NCI-H128 (cell line): ENCODE data around the gene RGS12.

Source experiments
- DNase-seq: peaks from one replicate; lab custom pipeline; 2025; ENCODE audit not compliant: unreplicated experiment; lab: John Stamatoyannopoulos, UW

The RGS12 gene, protein sequence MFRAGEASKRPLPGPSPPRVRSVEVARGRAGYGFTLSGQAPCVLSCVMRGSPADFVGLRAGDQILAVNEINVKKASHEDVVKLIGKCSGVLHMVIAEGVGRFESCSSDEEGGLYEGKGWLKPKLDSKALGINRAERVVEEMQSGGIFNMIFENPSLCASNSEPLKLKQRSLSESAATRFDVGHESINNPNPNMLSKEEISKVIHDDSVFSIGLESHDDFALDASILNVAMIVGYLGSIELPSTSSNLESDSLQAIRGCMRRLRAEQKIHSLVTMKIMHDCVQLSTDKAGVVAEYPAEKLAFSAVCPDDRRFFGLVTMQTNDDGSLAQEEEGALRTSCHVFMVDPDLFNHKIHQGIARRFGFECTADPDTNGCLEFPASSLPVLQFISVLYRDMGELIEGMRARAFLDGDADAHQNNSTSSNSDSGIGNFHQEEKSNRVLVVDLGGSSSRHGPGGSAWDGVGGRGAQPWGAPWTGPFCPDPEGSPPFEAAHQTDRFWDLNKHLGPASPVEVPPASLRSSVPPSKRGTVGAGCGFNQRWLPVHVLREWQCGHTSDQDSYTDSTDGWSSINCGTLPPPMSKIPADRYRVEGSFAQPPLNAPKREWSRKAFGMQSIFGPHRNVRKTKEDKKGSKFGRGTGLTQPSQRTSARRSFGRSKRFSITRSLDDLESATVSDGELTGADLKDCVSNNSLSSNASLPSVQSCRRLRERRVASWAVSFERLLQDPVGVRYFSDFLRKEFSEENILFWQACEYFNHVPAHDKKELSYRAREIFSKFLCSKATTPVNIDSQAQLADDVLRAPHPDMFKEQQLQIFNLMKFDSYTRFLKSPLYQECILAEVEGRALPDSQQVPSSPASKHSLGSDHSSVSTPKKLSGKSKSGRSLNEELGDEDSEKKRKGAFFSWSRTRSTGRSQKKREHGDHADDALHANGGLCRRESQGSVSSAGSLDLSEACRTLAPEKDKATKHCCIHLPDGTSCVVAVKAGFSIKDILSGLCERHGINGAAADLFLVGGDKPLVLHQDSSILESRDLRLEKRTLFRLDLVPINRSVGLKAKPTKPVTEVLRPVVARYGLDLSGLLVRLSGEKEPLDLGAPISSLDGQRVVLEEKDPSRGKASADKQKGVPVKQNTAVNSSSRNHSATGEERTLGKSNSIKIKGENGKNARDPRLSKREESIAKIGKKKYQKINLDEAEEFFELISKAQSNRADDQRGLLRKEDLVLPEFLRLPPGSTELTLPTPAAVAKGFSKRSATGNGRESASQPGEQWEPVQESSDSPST (N-terminal part only)

DNA sequence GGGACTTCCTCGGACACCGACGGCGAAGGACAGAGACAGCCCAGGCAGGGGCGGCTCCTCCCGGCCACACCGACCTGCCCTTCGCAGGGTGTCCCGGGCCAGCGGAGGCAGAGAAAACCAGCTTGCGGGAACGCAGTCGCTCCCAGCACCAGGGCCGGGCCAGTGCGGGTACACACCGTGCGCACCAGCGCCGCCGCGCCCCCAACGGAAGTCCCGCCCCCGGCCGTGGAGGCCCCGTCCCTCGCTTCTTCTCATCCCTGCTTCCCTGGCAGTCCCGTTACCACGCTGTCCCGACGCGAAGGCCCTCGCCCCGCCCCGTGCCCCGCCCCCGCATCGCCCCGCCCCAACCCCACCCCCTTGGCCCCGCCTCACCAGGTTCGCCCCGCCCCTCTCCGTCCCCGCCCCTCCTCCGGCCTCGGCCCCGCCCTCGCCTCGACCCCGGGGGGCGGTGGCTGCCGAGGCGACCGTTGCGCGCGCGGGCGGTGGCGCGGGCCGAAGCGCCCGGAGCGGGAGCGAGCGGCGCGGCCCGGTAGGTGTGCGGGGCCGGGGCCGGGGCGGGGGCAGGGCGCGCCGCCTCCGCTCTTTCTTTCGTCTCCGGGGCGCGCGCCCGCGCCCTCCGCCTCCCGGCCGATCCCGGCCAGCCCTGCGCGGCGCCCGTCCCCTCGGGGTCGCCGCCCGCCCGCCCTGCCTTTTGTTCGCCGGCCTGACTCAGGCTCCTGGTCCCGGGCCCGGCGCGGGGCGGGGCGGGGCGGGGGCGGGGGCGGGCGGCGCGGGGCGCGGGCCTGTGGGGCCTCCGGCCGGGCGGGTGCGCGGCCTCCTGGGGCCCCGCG lies at the start of gene RGS12:
Gene RGS12 (plus strand): TSS at position 451 of the 830 bp plus-strand sequence. CDS start 23,150 bp downstream, outside the sequence.
- peak; percentile 64 for DNase-seq

DNA sequence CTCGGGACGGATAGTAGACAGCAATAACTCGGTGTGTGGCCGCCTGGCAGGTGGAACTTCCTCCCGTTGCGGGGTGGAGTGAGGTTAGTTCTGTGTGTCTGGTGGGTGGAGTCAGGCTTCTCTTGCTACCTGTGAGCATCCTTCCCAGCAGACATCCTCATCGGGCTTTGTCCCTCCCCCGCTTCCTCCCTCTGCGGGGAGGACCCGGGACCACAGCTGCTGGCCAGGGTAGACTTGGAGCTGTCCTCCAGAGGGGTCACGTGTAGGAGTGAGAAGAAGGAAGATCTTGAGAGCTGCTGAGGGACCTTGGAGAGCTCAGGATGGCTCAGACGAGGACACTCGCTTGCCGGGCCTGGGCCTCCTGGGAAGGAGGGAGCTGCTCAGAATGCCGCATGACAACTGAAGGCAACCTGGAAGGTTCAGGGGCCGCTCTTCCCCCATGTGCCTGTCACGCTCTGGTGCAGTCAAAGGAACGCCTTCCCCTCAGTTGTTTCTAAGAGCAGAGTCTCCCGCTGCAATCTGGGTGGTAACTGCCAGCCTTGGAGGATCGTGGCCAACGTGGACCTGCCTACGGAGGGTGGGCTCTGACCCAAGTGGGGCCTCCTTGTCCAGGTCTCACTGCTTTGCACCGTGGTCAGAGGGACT lies 49.6 kb upstream of the RGS12 start:
- no peak for DNase-seq

DNA sequence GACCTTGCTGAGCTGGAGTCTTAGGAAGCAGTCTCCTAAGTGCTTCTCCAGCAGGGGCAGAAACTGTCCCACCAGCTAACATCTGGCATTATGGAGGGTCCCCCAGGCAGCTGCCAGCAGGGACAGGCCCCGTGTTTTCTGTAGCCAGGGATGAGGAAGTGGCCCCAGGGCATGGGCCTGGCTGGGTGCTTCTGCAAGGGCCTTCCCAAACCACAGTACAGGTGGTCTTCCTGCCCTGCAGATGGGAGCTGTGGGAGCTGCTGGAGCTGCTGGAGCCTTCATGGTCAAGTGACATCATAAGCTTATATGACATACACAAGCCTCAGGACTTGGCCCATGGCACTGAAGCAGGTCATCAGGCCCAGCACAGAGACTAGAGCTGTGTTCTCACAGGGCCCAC lies 48.8 kb upstream of the RGS12 start:
- DNase-seq, result no peak

DNA sequence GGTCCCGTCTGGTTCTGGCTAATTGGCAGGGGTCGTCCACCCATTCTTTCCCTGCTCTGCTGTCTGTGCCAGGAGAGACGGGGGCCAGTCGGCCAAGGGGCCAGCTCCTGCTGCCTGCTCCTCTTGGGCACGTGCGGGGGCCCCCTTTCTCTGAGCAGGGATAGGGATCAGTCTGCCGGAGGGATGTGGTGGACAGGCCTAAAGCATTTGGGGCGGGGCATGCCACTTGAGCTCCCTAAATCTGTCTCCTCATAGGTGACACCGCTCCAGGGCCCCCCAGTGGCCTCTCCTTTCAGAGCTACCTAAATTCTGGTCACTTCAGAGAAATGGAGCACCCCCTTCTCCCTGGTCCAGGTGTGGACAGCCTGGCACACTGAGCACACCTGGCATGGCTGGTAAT lies 48.1 kb upstream of the RGS12 start:
- no peak for DNase-seq

DNA sequence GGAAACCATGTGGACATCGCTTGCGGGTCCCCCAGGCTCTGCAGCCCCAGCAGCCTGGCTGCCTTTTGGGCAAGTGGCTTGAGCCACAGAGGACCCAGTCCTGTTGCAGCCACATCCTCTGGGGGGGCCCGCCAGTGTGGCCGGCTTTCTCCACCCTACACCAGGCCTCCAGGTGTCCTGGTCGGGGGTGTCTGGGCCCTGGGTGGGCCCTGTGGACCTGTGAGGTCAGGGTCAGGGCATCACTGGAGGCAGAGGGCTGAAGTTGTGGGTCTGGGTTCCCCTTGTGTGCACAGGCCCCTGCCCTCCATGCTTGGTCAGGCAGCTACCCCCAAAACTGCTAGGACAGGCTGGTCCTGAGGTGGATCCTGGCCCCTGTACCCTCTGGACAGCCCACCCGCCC lies 47.1 kb upstream of the RGS12 start:
- DNase-seq, result no peak

DNA sequence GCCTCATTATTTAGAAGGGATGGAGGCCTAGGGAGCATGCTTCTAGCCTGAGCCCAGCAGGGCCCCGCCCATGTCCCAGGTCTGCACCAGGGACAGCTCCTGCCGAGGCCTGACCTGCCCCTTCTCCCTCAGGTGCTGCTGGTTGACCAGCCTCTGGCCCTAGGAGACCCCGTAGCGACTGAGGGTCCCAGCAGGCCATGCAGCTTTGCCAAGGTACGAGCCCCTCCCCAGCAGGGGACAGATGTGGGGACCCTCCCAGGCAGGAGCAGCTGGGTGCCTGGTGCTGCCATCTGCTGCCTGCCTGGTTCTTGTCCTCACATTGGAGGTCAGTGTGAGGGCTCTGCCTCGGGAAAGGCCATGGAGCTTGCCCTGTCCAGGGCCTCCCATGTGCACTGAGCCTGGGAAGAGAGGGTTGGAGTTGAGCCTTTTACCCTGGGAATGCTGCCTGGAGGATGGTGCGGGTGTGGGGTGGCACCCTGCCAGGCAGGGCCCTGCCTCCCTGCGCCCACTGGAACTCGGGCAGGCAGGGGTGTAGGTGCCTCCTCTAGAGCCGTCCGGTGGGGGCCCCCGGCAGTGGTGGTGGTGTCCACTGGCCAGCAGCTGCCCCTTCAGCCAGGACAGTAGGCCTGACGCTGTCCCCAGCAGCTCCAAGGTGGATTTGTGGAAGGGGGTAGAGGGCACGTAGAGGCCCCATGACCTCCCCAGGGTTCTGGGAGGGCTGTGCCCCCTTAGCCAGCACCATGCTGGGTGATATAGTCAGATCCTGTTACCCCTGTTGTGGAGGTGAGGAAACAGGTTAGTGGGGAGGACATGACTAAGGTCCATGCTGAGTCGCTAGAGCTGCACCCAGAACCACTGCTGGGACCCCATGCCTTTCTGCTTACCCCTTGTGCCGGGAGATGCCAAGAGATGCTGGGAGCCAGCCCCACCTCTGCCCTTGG lies 46.1 kb upstream of the RGS12 start:
- no peak for DNase-seq

DNA sequence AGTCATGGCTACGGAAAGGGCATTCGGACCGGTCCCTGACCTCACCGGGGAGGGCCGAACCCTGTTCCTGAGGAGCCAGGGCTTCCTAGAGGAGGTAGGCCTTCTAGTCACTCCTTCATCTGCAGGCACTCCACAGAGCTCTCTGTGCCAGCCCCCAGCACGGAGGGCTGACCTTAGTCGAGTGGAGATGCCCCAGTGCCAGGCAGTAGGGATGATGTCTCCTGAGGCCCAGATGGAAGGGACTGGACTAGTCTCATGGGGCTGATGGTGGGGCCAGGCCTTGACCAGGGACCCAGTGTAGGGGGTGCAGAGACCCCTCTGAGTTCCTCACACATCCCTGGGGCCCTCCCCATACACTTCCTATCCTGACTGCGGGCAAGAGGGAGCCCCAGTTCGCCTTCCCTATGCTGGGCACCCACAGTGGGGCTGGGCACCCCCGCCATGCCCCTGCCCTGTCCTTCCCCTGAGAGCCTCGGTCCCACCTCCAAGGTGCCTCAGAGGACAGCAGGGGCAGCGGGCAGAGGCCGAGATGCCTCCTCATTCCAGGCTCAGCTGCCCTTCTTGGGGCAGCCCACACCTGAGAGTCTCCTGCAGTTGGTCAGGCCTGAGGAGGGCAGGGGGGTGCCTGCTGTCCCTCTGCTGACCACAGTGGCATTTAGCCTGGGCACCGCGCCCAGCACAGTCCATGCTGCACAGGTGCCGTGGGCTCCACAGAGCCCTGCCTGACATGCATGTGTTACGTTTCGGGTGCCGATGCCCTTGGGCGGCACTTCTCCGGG lies 45.2 kb upstream of the RGS12 start:
- DNase-seq, result no peak

DNA sequence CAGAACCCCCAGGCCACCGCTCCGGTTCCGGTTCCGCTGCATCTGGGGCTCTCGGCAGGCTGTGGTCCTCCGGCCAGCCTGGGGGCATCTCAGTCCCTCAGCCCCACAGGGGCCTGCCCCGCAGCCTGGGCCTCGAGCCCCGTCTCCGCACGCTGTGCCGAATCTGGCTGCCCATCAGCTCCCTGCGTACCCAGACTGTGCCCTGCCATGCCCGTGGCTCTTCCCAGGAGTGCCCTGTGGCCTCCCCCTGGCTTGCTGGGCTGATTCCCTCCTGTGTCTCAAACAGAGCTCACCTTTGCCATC lies 44.7 kb upstream of the RGS12 start:
- no peak for DNase-seq

DNA sequence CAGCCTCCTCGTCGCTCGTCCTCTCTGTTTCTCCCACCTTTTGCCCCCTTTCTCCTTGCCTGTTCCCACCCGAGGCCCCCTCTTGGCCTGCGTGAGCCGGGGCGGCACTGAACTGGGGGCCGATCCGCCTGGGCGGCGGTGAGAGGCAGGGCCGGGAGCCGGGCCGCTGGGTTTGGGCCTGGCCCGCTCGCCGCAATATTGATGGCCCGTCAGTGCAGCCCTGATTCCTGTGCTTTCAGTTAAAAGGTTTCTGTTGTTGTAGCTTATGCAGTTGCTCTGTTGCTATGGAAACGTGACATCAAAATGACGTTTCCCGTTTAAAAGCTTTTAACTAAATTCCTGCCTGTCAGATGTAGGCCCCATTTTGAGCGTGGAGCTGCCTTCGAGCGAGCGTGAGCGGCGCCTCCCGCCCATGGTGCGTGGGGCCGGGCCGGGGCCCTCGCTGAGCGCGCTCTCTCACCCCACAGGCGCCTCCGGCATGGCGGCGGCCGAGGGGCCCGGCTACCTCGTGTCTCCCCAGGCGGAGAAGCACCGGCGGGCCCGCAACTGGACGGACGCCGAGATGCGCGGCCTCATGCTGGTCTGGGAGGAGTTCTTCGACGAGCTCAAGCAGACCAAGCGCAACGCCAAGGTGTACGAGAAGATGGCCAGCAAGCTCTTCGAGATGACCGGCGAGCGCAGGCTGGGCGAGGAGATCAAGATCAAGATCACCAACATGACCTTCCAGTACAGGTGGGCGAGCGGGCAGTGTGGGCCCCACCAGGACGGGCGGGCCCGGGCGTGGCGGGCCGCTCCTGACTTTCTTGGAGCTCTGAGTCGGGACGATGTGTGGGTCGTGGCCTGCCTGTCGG lies 43.8 kb upstream of the RGS12 start, which contains the start of gene MSANTD1:
Gene MSANTD1 (plus strand): TSS at position 349 of the 851 bp plus-strand sequence. CDS start 64 bp downstream, at position 413.
- DNase-seq, result no peak

DNA sequence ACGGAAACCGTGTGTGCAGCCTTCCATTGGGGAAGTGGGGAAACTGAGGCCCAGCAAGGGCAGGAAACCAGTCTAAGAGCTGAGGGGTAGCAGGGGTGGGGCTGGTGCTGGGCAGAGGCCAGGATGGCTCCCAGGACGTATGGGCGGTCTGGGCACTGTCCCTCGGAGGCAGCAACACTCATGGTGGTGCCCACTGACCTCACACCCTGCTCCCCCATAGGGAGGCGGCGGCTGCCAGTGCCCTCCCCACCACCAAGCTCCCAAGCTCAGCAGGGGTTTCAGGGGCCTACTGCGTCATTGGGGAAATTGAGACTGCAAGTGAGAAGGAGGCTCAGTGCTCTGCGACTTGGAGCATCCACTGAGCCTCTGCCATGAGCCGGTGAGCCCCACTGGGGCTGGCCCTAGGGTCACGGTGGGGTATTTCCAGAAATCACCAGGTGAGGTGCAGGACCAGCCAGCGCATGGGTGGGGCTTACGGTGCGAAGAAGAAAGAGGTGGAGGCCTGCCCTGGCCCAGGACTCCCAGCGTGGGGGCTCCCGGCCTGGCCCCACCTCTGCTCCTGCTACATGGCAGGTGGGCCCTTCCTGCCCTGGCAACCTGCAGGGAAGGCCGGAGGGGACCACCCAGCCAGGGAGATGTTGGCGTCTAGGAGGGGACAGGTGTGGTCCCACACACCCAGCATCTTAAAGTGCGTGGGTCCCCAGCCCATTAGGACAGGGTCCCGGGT lies 42.9 kb upstream of the RGS12 start:
- DNase-seq, result no peak

DNA sequence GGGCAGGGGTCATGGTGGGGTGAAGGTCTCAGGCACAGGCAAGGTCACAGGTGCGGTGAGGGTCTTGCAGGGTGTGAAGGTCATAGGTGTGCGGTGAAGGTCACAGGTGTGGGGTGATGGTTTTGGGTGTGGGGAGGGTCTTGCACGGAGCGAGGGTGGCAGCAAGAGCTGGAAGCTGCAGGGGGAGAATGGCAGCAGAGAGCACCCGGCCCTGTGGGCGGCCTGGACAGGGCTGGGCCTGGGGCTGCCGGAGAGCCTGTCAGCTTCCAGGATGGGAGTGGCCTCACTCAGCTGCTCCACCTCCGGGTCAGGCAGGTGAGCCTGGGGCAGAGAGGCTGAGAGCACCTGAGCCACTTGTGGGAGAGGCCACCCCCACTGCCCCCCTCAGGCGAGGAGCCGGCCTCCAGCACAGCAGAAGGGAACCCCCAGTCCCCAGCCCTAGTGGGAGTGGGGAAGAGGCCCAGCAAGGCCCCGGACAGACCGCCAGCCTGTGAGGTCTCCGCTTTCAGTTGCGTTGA lies 42.3 kb upstream of the RGS12 start:
- no peak for DNase-seq

DNA sequence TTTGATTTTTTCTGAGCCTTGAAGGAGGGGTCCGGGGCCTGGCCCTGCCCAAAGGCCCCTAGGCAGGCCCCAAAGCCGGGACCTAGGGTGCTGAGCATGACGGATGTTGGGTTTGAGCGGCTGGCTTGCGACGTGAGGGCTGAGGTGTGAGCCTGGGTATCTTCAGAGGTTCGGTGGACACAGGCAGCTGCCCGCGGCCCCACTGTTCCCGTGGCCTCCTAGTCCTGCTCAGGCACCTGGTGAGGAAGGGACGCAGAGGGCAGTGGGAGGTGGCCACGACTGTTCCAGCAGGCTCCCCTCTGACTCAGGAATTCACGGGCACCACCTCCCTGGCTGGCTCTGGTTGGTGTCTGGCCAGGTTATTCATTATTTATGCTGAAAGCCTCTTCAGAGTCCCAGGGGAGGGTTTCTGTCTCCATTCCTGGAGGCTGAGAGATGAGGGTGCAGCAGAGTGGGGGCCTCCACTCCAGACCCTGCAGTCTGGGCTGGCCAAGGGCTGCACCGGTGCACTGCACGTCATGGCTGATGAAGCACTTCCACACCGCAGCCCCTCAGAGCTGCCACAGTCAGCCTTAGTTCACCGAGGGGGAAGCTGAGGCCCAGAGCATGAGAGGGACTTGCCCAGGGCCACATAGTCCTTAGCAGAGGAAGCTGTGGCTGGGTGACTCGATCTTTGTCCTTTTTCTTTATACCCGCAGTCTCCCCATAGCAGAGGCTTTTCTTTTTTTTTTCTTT lies 41.7 kb upstream of the RGS12 start:
- DNase-seq, result no peak

DNA sequence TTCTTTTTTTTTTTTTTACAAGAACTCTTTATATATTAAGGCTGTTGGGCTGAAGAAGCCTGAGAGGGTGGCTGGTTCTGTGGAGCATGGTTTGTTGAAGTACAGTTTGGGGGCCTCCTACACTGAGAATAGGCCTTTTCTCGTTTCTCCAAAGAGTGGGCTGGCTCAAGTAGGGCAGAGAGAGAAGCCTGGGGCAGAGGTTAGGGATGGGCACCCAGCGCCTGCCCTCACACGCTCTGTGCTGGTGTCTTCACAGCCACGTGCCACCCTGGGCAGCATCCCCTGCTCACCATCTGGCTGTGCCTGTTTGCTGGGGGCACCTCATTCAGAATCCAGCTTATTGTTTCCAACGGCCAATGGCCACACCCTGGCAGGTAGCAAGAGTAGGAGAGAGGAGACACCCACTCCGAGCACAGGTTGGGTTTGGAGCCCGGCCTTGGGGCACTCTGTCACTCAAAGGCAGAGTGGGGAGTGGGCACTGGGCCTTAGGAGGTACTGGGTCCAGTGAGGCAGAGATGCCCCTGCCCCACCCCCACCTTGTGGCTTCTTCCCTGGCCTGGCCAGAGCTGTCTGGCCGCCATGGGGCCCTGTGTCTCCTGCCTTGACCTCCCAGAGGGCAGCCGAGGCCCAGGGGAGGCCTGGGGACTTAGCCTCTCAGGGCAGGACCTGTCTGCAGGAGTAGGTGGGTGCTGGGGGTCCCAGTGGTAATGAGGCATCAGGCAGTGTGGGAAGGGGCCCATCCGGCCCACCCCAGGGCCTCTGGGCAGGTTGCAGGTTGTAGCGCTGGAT lies 40.9 kb upstream of the RGS12 start:
- DNase-seq, result no peak

DNA sequence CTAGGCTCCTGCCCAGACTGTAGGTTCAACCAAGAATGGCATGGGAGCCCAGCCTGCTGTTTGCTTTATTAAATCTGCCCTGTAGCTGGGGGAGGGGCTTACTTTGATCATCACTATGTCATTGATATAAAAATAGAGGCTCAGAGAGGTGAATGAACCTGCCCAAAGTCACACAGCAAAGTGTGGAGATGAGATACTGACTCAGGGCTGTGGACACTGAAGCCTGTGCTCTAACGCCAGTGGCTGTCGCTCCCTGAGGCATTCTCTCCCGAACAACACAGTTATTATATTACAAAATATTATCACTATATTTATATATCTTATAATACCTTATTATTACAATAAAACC lies 40.4 kb upstream of the RGS12 start:
- no peak for DNase-seq
